SU-DHL-6 (cell line): ENCODE results near the gene HMGN1.

ENCODE experiments used
- H2AFZ ChIP-seq: fragments of 200-600 bp; sonication (generic); 2 replicates; pipeline ENCODE4 v1.6.1; 2014; ENCODE audit warnings: low read depth, mild to moderate bottlenecking, moderate library complexity, mixed read lengths, antibody characterized with exemption, low read length; ENCODE audit not compliant: severe bottlenecking
- H3F3A ChIP-seq: fragments of 200-600 bp; shearing (Covaris generic); 2 replicates; pipeline ENCODE4 v1.6.0; 2016; ENCODE audit warnings: antibody characterized with exemption, mild to moderate bottlenecking; ENCODE audit not compliant: insufficient read depth
- H3K27ac ChIP-seq: fragments of 200-600 bp; sonication (generic); 2 replicates; pipeline ENCODE4 v1.5.1; 2016; ENCODE audit warnings: low read depth, mild to moderate bottlenecking, low read length, moderate library complexity, mixed read lengths
- H3K27me3 ChIP-seq: fragments of 200-600 bp; sonication (generic), shearing (Covaris generic); 2 replicates; pipeline ENCODE4 v1.6.0; 2014; ENCODE audit warnings: mild to moderate bottlenecking, low read length
- H3K36me3 ChIP-seq: fragments of 200-600 bp; sonication (generic); 2 replicates; pipeline ENCODE4 v1.6.1; 2014; ENCODE audit warnings: mild to moderate bottlenecking, low read length, mixed read lengths
- H3K4me2 ChIP-seq: fragments of 300-600, 200-600 bp; shearing (Covaris generic), sonication (generic); 2 replicates; pipeline ENCODE4 v1.6.0; 2014; ENCODE audit warnings: low read length, low read depth, mild to moderate bottlenecking; ENCODE audit not compliant: poor library complexity, severe bottlenecking
- H3K4me3 ChIP-seq: fragments of 200-600 bp; sonication (generic); 2 replicates; pipeline ENCODE4 v1.5.1; 2014; ENCODE audit warnings: antibody characterized with exemption, low read length, mild to moderate bottlenecking, mixed read lengths; ENCODE audit not compliant: insufficient read depth, poor library complexity, severe bottlenecking
- H3K79me2 ChIP-seq: fragments of 200-600 bp; sonication (generic); 2 replicates; pipeline ENCODE4 v1.6.1; 2014; ENCODE audit warnings: mild to moderate bottlenecking, low read length, moderate library complexity; ENCODE audit not compliant: insufficient read depth
- H3K9ac ChIP-seq: fragments of 200-600 bp; sonication (generic); 2 replicates; pipeline ENCODE4 v1.7.0; 2014; ENCODE audit warnings: mild to moderate bottlenecking, low read length
- H3K9me2 ChIP-seq: fragments of 200-600 bp; sonication (generic); replicated peaks from 2 replicates; pipeline ENCODE4 v1.6.1; 2014; ENCODE audit warnings: low read length; ENCODE audit not compliant: insufficient read depth
- H3K9me3 ChIP-seq: fragments of 200-600 bp; sonication (generic); 2 replicates; pipeline ENCODE4 v1.6.1; 2014; ENCODE audit warnings: low read length, mixed read lengths; ENCODE audit not compliant: insufficient read depth
- H4K20me1 ChIP-seq: fragments of 200-600 bp; sonication (generic); 2 replicates; pipeline ENCODE4 v1.6.1; 2014; ENCODE audit warnings: low read depth, mild to moderate bottlenecking, antibody characterized with exemption, low read length, moderate library complexity, mixed read lengths
- CTCF ChIP-seq: fragments of 200-600 bp; sonication (generic); IDR thresholded peaks from one replicate; pipeline ENCODE4 v1.5.1; 2017; ENCODE audit warnings: antibody characterized with exemption, mild to moderate bottlenecking, low read length, moderate library complexity; ENCODE audit not compliant: insufficient read depth, poor library complexity, severe bottlenecking
- EZH2phosphoT487 ChIP-seq: fragments of 200-600 bp; sonication (generic), shearing (Covaris generic); conservative IDR thresholded peaks from 2 replicates; pipeline ENCODE4 v1.6.1; 2018; ENCODE audit warnings: mild to moderate bottlenecking, antibody characterized with exemption, low read length, moderate library complexity, mixed read lengths

The HMGN1 gene

DNA sequence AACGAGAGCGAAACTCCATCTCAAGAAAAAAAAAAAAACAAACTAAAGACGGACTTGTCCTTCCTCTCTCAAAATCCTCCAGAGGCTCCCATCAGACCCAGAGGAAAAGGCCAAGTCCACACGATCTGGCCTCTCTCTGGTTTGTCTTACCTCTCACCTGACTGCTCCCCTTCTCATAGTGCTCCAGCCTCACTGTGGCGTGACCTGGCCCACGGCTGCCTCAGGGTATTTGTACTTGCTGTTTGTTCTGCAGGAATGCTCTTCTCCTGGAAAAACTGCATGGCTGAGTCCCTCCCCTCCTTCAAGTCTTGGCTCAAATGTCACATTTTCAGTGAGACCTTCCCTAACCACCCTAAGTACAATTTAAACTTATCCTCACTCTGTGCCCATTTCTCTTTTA is 27.5 kb downstream of the HMGN1 start:
- no peaks in the 10 kb centered on the region for H3K79me2 ChIP-seq
- H2AFZ ChIP-seq = no peak overlapping the region
- peak overlapping the region; percentile 19; the same call in 1 of the 2 replicates for H3K9ac ChIP-seq
- no peak overlapping the region for H3K4me3 ChIP-seq
- no peak for TF ChIP-seq EZH2phosphoT487
- TF ChIP-seq CTCF = no peak
- H3F3A ChIP-seq = peaks cover 52% of the 10 kb centered on the region
- H3K9me3 ChIP-seq = no peaks in the 10 kb centered on the region
- H4K20me1 ChIP-seq = no peaks in the 10 kb centered on the region
- H3K36me3 ChIP-seq = no peaks in the 10 kb centered on the region
- no peaks in the 10 kb centered on the region for H3K9me2 ChIP-seq
- peak overlapping the region; percentile 79 for H3K27ac ChIP-seq
- H3K27me3 ChIP-seq = no peaks in the 10 kb centered on the region
- H3K4me2 ChIP-seq = peak overlapping the region; percentile 23

DNA sequence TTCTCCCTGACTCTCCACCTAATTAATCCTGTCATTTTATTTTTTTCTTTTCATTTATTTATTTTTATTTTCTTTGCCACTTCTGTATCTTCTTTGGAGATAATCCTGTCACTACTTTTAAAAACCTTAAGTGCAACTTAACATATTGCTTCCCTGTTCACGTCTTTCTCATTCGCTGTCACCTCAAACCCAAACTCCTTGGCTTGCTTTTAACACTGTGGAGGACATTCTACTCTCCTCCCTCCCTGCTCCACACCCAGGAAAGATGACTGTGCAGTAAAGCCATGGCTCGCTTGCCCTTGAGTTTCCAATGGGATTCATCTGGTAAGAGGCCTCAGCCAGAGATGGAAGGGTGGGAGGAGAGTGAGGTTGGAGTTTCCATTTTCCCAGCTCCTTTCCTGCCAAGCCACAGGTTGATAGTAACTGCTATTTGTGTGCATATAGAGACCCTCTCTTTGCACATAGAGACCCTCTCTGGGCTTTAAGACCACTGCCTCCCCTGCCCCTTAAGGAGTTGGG is 29.0 kb downstream of the HMGN1 start:
- Histone ChIP-seq H4K20me1 (no peaks in the 10 kb centered on the region), H3K9me2 (no peaks in the 10 kb centered on the region), H3K4me2 (peak overlapping the region; percentile 79), H3K9me3 (no peaks in the 10 kb centered on the region), H3K4me3 (peak overlapping the region; percentile 38), H3K27ac (peak overlapping the region; percentile 98), H2AFZ (peak overlapping the region; percentile 6), H3K79me2 (no peaks in the 10 kb centered on the region), H3F3A (peaks cover 61% of the 10 kb centered on the region), H3K27me3 (no peaks in the 10 kb centered on the region), H3K36me3 (no peaks in the 10 kb centered on the region), H3K9ac (peak overlapping the region; percentile 58)
- no peak for TF ChIP-seq EZH2phosphoT487
- TF ChIP-seq CTCF = no peak

- H4K20me1 ChIP-seq = no peaks in the 10 kb centered on the region
- H3K79me2 ChIP-seq = peaks cover 4% of the 10 kb centered on the region; the same call in 1 of the 2 replicates
- H3K9ac ChIP-seq = peak overlapping the region; percentile 58
- no peaks in the 10 kb centered on the region for H3K9me2 ChIP-seq
- H3F3A ChIP-seq = peaks cover 61% of the 10 kb centered on the region
- H3K4me2 ChIP-seq = peak overlapping the region; percentile 79
- no peak for TF ChIP-seq EZH2phosphoT487
- no peak for TF ChIP-seq CTCF
- H2AFZ ChIP-seq = no peak overlapping the region
- no peaks in the 10 kb centered on the region for H3K36me3 ChIP-seq
- peak overlapping the region; percentile 38 for H3K4me3 ChIP-seq
- H3K9me3 ChIP-seq = no peaks in the 10 kb centered on the region
- H3K27ac ChIP-seq = peak overlapping the region; percentile 98
- H3K27me3 ChIP-seq = no peaks in the 10 kb centered on the region
These were observed 29.6 kb downstream of the HMGN1 start for GRCh38 chr21:39319251-39319756.
